Activated T-cell treated with anti-CD3 and anti-CD28 coated beads, Interleukin-2, amount 50 U/mL, for 24 hours (primary cell): ENCODE measurements around the gene C2orf42.
"Not testable (repeated sequence)": the region's sequence is repeated elsewhere in the genome, so short reads cannot be mapped to it uniquely, and the experiment has no call there.

Experiments used
- DNase-seq: peaks from one replicate; pipeline ENCODE4 v3.0.0-alpha.2; 2020
- H3K27ac Mint-ChIP-seq: 2 replicates; pipeline ENCODE4 v1.8.0; 2020; ENCODE audit warnings: mild to moderate bottlenecking, mixed read lengths
- H3K27me3 Mint-ChIP-seq: 2 replicates; pipeline ENCODE4 v1.8.0; 2020; ENCODE audit warnings: mixed read lengths
- H3K36me3 Mint-ChIP-seq: 2 replicates; pipeline ENCODE4 v1.8.0; 2020; ENCODE audit warnings: low read depth, mixed read lengths
- H3K4me1 Mint-ChIP-seq: 2 replicates; pipeline ENCODE4 v1.8.0; 2020; ENCODE audit warnings: low read depth, mixed read lengths
- H3K4me3 Mint-ChIP-seq: 2 replicates; pipeline ENCODE4 v1.8.0; 2020; ENCODE audit warnings: mild to moderate bottlenecking, moderate library complexity, mixed read lengths
- H3K9me3 Mint-ChIP-seq: 2 replicates; pipeline ENCODE4 v1.8.0; 2020; ENCODE audit warnings: mixed read lengths

The C2orf42 gene

DNA sequence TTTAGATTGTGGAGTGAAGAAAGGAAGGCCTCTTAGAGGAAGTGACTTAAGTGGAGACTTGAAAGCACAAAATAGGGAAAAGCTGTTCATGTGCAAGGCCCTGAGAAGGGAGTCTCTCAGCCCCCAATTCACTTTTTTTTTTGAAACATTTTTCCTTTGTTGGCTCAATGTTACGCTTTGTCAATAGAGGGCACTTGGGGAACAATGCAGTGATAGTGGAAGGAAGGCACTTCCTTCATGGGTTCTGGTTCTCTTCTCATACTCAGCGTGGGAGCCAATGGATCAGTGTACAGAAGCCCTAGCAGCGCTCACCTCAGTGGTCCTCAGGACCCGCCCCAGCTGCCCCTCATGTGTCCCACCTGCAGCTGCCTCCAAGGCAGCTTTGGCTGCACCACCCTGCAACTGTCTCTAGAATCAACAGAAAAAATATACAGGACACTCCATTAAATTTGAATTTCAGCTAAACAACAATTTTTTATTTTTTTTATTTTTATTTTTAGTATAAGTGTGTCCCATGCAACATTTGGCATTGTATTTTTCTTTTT lies 8.6 kb upstream of the C2orf42 start:
- Mint-ChIP-seq H3K9me3 (no peaks in the 10 kb centered on the region), H3K27me3 (no peaks in the 10 kb centered on the region), H3K27ac (no peak overlapping the region), H3K36me3 (no peaks in the 10 kb centered on the region), H3K4me3 (no peak overlapping the region), H3K4me1 (no peaks in the 10 kb centered on the region)
- DNase-seq = no peak

- H3K27me3 Mint-ChIP-seq = no peaks in the 10 kb centered on the region
- H3K36me3 Mint-ChIP-seq = peaks cover 22% of the 10 kb centered on the region
- H3K9me3 Mint-ChIP-seq = no peaks in the 10 kb centered on the region
- no peak for DNase-seq
- no peak overlapping the region for H3K4me3 Mint-ChIP-seq
- peaks cover 27% of the 10 kb centered on the region for H3K4me1 Mint-ChIP-seq
- no peak overlapping the region for H3K27ac Mint-ChIP-seq
These were observed 1.7 kb upstream of the C2orf42 start for GRCh38 chr2:70192516-70192915.

DNA sequence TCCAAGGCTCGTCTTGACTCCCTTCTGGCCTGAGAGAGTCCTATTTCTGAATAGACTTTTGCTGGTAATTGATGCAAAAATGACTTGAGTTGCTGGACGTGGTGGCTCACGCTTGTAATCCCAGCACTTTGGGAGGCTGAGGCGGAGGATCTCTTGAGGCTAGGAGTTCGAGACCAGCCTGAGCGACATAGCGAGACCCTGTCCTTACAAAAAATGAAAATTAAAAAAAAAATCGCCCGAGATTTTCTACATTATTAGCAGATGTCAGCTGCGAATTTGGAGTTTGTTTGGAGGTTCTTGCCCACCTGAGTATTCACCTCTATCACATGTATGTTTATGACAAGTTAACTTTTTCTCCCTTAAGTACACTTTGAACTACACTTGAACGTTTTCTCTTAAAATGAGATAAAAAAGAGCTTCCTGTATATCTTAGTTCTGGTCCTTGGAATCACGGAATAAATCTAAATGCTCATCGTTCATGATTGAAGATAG lies 471 bp upstream of the C2orf42 start:
- Mint-ChIP-seq H3K9me3 (no peaks in the 10 kb centered on the region), H3K27ac (peak overlapping the region; percentile 98), H3K36me3 (peaks cover 22% of the 10 kb centered on the region), H3K4me1 (peaks cover 27% of the 10 kb centered on the region), H3K4me3 (peak overlapping the region; percentile 85), H3K27me3 (no peaks in the 10 kb centered on the region)
- no peak for DNase-seq

DNA sequence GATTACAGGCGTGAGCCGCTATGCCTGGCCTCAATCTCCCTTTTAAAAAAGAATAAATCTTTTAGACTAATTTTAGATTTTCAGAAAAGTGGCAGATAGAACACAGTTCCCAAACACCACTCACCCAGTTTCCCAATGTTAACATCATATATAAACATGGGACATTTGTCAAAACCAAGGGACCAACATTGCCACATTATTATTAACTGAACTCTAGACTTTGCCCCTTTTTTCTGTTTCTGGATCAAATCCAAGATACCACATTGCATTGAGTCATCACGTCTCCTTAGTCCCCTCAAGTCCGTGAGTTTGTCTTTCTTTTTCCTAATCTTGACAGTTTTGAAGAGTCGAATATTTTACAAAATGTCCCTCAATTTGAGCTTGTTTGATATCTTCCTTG lies 2.4 kb downstream of the C2orf42 start:
- Mint-ChIP-seq H3K4me1 (peaks cover 27% of the 10 kb centered on the region), H3K9me3 (no peaks in the 10 kb centered on the region), H3K4me3 (peak overlapping the region; percentile 85), H3K27ac (peak overlapping the region; percentile 98), H3K27me3 (no peaks in the 10 kb centered on the region), H3K36me3 (peaks cover 24% of the 10 kb centered on the region)
- no peak for DNase-seq

DNA sequence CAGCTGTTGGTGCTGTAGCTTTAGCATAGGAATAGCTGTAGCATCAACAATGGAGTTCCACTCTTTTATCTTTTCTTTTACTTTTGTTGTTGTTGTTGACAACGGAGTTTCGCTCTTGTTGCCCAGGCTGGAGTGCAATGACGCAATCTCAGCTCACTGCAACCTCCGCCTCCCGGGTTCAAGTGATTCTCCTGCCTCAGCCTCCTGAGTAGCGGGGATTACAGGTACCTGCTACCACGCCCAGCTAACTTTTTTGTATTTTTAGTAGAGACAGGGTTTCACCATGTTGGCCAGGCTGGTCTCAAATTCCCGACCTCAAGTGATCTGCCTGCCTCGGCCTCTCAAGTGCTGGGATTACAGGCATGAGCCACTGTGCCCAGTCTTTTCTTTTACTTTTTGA lies 3.6 kb downstream of the C2orf42 start:
- H3K27ac Mint-ChIP-seq, H3K27me3 Mint-ChIP-seq, DNase-seq, H3K9me3 Mint-ChIP-seq, H3K4me3 Mint-ChIP-seq: not testable (repeated sequence)
- Mint-ChIP-seq H3K4me1 (peaks cover 26% of the 10 kb centered on the region), H3K36me3 (peaks cover 33% of the 10 kb centered on the region)

- Mint-ChIP-seq H3K27ac (no peak overlapping the region), H3K36me3 (peaks cover 48% of the 10 kb centered on the region), H3K27me3 (no peaks in the 10 kb centered on the region), H3K4me1 (no peaks in the 10 kb centered on the region), H3K4me3 (no peak overlapping the region), H3K9me3 (no peaks in the 10 kb centered on the region)
- no peak for DNase-seq
These were observed 8.1 kb downstream of the C2orf42 start for GRCh38 chr2:70182689-70183088.

- no peaks in the 10 kb centered on the region for H3K9me3 Mint-ChIP-seq
- H3K4me3 Mint-ChIP-seq = no peak overlapping the region
- H3K27me3 Mint-ChIP-seq = no peaks in the 10 kb centered on the region
- DNase-seq = no peak
- no peak overlapping the region for H3K27ac Mint-ChIP-seq
- H3K36me3 Mint-ChIP-seq = peaks cover 60% of the 10 kb centered on the region
- H3K4me1 Mint-ChIP-seq = no peaks in the 10 kb centered on the region
These were observed 9.4 kb downstream of the C2orf42 start for GRCh38 chr2:70181363-70181956.

GRCh38 chr2:70173520-70173919 lies 17.3 kb downstream of the C2orf42 start:
- H3K36me3 Mint-ChIP-seq = peaks cover 77% of the 10 kb centered on the region
- DNase-seq = no peak
- H3K27me3 Mint-ChIP-seq = no peaks in the 10 kb centered on the region
- no peak overlapping the region for H3K27ac Mint-ChIP-seq
- no peak overlapping the region for H3K4me3 Mint-ChIP-seq
- no peaks in the 10 kb centered on the region for H3K4me1 Mint-ChIP-seq
- no peaks in the 10 kb centered on the region for H3K9me3 Mint-ChIP-seq

GRCh38 chr2:70169654-70170245 lies 21.1 kb downstream of the C2orf42 start:
- H3K27ac Mint-ChIP-seq, H3K9me3 Mint-ChIP-seq, H3K27me3 Mint-ChIP-seq, DNase-seq, H3K4me3 Mint-ChIP-seq, H3K4me1 Mint-ChIP-seq: not testable (repeated sequence)
- H3K36me3 Mint-ChIP-seq = peaks cover 72% of the 10 kb centered on the region

DNA sequence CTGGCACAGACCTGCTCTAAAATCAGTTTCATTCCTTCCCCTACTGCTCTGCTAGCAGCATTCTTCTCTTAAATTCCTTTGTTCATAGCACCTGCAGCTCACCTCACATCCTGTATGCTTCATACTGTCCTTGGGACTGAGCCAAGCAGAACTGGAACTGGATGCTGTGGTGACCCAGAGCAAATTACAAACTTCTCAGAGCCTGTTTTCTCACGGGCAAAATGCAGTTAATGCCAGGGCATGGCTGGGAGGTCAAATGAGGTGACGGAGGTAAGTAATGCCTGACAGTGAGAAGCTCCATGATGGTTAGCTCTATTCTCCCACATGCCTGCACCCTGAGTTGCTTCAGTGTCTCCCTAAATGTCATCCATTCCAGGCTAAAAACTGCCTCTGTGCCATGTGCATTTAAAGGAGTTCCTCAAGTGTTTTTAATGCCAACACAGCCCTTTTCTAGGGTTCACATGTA lies 29.7 kb downstream of the C2orf42 start:
- Mint-ChIP-seq H3K9me3 (no peaks in the 10 kb centered on the region), H3K27me3 (no peaks in the 10 kb centered on the region), H3K36me3 (peaks cover 66% of the 10 kb centered on the region), H3K4me1 (peaks cover 4% of the 10 kb centered on the region), H3K27ac (peak overlapping the region; percentile 42), H3K4me3 (no peak overlapping the region)
- DNase-seq = no peak

GRCh38 chr2:70160545-70160944 lies 30.3 kb downstream of the C2orf42 start:
- DNase-seq = no peak
- no peaks in the 10 kb centered on the region for H3K9me3 Mint-ChIP-seq
- H3K27me3 Mint-ChIP-seq = no peaks in the 10 kb centered on the region
- H3K27ac Mint-ChIP-seq = peak overlapping the region; percentile 42
- peaks cover 63% of the 10 kb centered on the region for H3K36me3 Mint-ChIP-seq
- peaks cover 4% of the 10 kb centered on the region for H3K4me1 Mint-ChIP-seq
- H3K4me3 Mint-ChIP-seq = no peak overlapping the region

DNA sequence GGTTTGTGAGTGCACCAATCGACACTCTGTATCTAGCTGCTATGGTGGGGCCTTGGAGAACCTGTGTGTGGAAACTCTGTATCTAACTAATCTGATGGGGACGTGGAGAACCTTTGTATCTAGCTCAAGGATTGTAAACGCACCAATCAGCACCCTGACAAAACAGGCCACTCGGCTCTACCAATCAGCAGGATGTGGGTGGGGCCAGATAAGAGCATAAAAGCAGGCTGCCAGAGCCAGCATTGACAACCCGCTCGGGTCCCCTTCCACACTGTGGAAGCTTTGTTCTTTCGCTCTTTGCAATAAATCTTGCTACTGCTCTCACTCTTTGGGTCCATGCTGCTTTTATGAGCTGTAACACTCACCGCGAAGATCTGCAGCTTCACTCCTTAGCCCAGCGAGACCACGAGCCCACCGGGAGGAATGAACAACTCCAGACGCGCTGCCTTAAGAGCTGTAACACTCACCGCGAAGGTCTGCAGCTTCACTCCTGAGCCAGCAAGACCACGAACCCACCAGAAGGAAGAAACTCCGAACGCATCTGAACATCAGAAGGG lies 41.6 kb downstream of the C2orf42 start:
- DNase-seq, H3K4me3 Mint-ChIP-seq, H3K9me3 Mint-ChIP-seq, H3K27me3 Mint-ChIP-seq: not testable (repeated sequence)
- Mint-ChIP-seq H3K4me1 (peaks cover 23% of the 10 kb centered on the region), H3K27ac (peak overlapping the region; percentile 47), H3K36me3 (peaks cover 47% of the 10 kb centered on the region)

DNA sequence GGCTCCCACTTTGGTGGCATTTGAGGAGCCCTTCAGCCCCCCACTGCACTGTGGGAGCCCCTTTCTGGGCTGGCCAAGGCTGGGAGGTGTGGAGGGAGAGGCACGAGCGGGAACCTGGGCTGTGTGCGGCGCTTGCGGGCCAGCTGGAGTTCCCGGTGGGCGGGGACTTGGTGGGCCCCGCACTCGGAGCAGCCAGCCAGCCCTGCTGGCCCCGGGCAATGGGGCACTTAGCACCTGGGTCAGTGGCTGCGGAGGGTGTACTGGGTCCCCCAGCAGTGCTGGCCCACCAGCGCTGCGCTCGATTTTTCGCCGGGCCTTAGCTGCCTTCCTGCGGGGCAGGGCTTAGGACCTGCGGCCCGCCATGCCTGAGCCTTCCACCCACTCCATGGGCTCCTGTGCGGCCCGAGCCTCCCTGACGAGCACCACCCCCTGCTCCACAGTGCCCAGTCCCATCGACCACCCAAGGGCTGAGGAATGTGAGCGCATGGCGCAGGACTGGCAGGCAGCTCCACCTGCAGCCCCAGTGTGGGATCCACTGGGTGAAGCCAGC lies 42.5 kb downstream of the C2orf42 start:
- Mint-ChIP-seq H3K4me1 (peaks cover 31% of the 10 kb centered on the region), H3K36me3 (peaks cover 42% of the 10 kb centered on the region)
- H3K27ac Mint-ChIP-seq, H3K27me3 Mint-ChIP-seq, H3K9me3 Mint-ChIP-seq, H3K4me3 Mint-ChIP-seq, DNase-seq: not testable (repeated sequence)

GRCh38 chr2:70145851-70146739 lies 44.7 kb downstream of the C2orf42 start:
- Mint-ChIP-seq H3K27me3 (no peaks in the 10 kb centered on the region), H3K9me3 (no peaks in the 10 kb centered on the region), H3K4me1 (peaks cover 43% of the 10 kb centered on the region), H3K27ac (peak overlapping the region; percentile 69), H3K4me3 (no peak overlapping the region), H3K36me3 (peaks cover 31% of the 10 kb centered on the region)
- DNase-seq = no peak
